PC-9 (cell line): Measurements from ENCODE around the gene ACHE.

Source experiments
- CTCF ChIP-seq: fragments of 200-600 bp; sonication (generic); conservative IDR thresholded peaks from 2 replicates; pipeline ENCODE4 v1.6.1; 2017; ENCODE audit warnings: mixed run types, antibody characterized with exemption, mild to moderate bottlenecking, moderate library complexity
- EZH2 ChIP-seq: fragments of 200-600 bp; sonication (generic); IDR thresholded peaks from 2 replicates; pipeline ENCODE4 v1.8.0; 2017; ENCODE audit warnings: antibody characterized with exemption, low read depth

- TF ChIP-seq CTCF (peak; percentile 57), EZH2 (no peak)
Measured at GRCh38 chr7:100874577-100875355, 20.9 kb downstream of the ACHE start, which contains the start of gene SRRT.
